ENCODE results near the gene SNX25.

SNX25 gene

DNA sequence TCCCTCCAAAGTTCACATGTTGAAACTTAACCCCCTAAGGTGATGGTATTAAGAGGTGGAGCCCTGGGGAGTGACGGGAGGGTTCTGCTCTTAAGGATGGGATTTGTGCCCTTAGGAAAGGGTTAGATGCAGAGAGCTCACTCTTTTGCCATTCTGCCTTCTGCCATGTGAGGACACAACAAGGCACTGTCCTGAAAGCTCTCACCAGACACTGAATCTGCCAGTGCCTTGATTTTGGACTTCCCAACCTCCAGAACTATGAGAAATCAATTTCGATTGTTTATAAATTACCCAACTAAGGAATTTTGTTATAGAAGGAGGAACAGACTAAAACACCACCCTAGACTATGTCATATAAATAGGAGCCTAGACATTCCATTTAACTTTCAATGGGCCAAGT is 174.7 kb downstream of the SNX25 start:
- DNase-seq, result no peak

DNA sequence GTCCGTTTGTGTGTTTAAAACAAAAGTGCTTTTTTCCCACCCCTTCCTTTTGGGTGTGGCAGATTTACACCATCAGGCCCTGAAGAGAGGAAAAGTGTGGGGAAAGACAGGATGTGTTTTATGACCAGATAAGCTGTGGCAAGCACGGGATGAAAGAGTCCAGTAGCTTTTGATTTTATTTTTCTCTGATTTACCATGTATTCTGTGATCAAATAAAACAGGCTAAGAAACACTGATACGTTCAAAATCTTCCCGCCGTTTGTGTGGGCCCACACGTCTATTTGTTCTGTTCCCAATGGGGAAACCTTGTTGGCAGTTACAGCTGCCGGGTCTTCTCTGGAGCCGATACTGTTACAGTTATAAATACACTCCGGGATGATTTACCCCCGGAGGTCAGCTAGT is 175.5 kb downstream of the SNX25 start:
- DNase-seq, result no peak

DNA sequence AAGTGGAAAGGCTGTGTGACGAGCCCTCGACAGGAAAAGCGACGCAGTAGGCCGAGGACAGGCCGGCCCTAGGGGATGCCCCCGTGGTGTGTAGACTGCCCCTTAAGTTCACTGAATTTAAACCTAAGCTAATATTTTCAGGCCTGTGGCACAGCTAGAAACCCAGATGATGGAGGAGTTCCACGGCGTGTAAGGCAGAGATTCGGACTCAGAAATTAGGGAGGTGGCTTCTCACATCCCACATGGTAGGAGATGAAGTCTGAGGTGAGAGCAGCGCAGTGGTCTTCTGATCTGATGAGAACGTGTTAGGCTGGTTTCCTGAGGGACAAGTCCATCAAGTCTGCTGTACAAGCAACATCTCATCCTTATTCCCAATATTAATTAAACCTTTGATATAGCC is 178.6 kb downstream of the SNX25 start:
- no peak for DNase-seq

DNA sequence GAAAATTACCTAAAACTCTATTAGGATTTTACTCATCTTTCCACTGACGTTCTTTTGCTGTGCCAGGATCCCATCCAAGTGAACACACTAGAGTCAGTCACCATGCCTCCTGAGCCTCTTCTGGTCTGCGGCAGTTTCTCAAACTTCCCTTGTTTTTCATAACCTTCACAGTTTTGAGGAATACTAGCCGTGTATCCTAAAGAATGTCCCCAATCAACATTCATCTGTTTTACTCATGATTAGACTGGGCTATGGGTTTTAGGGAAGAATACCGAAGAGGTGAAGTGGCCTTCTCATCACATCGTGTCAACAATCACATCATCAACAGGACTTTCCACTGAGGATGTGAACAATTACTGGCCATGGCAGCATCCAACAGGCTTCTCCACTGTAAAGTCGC is 181.5 kb downstream of the SNX25 start:
- no peak for DNase-seq

DNA sequence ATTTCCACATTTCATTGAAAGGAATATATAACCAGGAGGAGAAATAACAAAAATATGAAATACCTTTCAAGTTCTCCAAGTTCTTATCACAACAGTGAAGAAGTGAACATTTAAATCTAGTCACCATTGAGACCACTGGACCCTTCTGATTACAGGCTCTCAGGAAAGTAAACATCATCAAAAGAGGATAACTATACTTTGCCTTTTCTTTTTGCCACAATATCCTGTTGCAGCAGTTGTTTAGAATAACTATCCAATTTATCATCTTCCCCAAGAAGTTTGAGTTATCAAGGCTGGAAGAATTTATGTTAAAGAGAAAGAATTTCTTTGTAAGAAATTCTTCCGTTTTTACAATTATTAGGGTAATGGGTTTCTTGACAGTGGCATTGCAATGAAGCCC is 182.8 kb downstream of the SNX25 start:
- no peak for DNase-seq

DNA sequence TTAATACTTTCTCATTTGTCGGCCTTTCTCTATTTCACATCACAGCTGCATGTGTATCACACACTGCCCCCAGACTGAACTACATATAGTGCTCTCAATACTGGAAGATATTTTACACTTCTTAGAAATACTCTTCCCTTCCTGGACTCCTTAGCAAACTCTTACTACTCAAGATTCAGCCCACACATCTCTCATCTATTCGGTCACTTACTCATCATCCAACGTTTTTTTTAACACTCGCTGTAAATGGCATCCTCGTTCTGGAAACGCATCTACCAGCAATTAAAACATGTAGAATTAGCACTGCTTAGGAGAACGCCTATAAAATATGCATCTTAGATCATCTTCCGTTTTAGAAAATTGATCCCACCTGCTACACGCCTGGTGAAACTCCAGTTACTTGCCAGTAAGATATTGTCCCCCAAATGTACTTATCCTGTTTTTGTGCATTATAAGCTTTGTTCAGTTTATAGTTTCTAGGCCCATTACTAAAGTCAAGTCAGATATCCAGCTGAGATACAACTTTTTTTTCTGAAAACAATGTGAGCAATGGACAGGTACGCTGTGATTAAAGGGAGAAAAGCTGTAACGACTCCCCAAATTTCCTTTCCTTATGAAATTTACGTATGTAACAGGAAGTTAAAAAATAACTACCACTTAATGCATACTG is 185.3 kb downstream of the SNX25 start:
- no peak for DNase-seq

DNA sequence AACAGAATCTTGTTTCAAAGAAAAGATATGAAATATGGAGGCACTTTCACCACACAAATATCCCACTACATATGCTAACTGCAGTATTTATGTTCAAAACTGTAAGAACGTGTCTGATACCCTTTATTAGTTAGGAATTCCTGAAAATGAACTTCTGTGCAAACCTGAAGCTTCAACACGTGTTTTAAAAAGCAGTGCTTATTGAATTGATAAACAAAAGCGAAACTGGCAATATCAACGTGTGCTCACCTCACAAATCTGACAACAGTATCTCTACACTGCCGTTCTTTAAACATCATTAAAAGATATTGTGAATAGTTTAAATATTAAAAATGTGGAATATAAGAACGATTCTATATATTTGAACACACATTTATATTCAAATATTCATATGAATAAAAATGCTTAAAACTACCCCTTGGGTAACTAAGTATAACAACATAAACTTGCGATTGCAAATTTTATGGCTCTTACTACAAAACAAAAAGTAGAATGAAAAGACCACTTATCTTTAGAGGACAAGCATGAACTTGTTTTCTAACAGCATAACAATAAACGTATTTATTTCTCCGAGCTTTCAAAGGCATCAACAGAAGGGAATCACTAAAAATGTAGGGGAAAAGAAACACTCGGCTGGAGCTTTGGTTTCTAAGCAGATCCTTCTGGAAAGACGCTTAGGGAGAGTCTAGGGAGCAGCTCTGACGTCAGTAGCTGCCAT is 186.0 kb downstream of the SNX25 start, which contains the start of gene LRP2BP:
Gene LRP2BP (minus strand): TSS at position 687 of the 718 bp plus-strand sequence. CDS start 17,738 bp downstream, outside the sequence.
- no peak for DNase-seq

DNA sequence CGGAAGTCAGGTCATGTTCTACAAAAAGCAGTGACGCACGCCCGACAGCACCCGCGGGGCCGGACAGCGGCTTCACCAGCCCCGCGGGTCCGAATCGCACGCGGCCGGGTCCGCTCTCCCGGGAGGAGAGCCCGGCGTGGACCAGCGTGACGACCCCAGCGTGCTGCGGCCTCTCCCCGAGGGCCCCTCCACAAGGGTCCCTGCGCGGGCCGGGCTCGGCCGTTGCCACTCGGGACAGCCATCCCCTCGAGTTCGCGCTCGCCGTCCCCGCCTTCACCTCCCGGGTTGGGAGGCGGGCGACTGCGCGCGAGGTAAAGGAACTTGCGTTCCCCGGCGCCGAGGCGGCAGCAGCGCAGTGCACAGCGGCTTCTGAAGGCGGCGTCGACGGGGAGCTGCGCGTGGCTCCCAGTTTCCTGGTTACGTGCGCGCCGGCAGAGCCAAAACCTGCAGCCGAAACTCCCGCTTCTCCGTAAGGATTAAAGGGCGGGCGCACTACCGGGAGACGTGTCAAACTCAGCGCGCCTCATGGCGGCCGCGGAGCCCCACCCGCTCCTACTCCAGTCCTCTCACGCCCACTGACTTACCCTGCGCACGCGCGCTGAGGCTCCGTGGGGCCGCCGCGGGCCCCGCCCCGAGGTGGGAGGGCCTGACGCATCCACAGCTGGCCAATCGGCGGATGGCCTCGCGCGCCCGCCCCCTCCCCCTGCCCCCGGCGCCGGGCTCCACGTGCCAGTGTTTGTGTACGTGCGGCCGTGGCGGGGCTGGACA is 186.7 kb downstream of the SNX25 start:
- peak; percentile 92 for DNase-seq

DNA sequence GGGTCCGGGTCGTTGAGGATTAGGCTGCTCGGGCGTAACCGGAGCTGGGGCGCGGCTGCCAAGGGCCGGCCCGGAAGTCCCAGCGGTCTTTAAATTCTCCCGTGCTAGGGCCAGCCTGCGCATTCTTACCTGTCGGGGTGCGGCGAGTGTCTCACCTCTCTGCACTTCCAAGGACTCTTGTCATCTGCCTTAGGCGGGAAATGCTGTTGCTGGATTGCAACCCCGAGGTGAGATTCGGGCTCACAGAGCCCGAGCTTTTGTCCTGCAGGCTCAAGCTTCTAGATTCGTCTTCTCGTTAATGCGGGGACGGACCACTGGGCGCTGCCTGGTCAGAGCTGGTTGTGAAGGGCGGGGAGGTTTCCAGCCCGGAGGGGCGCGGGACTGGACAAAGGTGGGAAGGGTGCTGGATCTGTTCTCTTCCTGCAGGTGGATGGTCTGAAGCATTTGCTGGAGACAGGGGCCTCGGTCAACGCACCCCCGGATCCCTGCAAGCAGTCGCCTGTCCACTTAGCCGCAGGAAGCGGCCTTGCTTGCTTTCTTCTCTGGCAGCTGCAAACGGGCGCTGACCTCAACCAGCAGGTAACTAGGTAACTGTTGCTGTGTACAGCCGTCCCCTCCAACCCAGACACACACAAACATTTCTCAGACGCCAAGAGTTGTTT is 187.5 kb downstream of the SNX25 start, which contains the start of gene ANKRD37:
Gene ANKRD37 (plus strand): TSS at position 118 of the 662 bp plus-strand sequence. CDS start 83 bp downstream, at position 201.
- no peak for DNase-seq

DNA sequence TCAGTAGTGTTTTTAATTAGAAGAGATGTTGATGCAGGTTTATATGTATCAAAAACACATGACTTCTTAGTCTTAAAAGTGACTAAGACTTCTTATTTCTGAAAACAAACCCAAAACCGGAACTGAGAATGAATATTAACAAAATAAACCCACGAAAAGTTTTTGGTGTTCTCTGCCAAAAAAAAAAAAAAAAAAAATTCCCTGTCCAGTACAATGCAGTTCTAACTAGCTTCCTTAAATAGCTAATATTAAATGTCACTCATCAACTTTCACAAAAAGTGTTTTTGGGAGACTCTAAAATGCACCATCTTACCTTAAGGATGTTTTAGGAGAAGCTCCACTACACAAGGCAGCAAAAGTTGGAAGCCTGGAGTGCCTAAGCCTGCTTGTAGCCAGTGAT is 189.2 kb downstream of the SNX25 start:
- no peak for DNase-seq

DNA sequence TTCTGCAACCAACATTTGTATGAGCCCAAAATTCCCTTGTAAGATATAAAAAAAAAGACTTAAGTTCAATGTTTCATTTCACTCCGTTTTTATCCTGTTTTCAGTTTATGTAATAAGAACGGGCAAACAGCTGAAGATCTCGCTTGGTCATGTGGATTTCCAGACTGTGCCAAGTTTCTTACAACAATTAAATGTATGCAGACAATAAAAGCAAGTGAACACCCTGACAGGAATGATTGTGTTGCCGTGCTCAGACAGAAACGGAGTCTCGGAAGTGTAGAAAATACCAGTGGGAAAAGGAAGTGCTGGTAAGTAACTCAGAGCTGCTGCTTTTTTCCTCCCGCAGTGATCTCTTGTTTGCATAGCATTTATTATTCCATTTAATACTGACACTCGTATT is 190.1 kb downstream of the SNX25 start:
- DNase-seq, result no peak

DNA sequence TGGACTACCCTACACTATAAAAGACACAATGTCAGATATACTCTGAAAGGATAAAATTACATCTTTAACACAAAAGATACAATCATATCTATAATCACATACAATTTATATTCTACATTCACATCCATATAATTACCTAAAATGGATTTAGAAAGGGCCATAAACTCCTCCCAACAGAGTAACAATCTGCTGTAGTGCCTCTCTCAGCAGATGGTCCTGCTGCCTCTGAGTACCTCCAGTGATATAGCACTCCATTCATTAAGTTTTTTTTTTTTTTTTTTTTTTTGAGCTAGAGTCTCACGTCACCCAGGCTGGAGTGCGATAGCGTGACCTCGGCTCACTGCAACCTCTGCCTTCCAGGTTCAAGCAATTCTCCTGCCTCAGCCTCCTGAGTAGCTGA is 194.6 kb downstream of the SNX25 start:
- peak; percentile 73 for DNase-seq

DNA sequence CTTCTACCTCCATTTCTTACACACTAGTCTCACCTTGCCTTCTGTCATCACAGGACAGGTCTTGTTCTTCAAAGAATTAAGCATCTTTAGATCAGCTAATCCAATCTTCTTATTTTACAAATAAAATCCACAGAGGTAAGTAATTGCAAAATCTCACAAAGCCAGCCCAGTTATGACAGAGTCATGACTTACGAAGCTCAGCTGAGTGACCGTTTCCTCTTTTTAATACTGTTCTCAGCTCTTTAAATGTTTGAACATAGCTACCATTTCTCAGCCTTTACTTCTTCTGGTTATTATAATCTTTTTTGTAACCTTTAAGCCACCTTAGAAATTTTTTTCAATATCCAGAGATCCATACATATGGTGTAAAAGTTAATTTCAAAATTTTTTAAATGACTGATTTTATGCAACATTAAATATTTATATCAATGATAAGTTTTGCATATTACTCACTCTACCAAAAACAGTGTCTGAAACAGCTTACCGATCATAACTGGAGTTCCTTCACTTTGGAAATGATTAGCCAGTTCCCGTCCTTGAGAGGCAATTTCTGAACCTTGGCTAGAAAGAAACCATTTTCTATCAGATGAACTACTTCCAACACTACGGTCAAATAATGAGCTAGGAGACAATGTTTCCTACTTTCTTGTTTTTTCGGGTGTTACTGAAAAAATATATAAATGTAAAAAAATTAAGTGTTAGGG is 196.1 kb downstream of the SNX25 start:
- no peak for DNase-seq

DNA sequence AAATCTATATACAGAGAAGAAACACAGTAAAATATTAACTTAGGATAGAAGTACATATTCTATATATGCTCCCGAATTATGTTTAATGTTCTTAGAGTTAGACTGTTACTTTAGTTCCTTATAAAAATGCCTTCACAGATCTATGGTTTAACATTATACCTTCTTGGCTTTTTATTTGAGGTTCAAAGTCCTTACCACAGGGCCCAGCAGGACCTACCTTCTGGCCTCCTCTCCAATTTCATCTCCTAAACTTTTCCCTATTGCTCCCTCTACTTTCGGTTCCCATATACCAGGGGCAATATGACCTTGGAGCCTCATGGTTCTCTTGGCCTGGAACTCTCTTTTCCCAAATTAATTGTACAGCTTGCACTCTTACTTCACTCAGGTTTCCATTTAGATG is 199.0 kb downstream of the SNX25 start:
- no peak for DNase-seq

DNA sequence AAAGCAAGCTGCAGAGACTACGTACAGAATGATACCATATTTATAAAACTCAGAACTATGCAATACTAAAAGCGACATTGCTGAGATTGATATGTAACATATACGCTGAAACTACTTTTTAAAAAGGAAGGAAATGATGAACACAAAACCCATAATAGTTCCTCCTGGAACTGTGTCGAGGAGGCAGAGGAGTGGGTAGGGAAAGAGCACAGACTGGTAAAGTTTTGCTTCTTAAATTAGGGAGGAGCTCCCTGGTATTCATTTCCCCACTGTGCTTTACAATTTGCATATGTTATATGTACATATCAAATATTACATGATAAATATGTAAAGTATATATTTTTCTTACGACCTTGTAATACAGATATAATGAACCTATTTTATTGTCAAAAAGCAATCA is 202.5 kb downstream of the SNX25 start:
- no peak for DNase-seq

DNA sequence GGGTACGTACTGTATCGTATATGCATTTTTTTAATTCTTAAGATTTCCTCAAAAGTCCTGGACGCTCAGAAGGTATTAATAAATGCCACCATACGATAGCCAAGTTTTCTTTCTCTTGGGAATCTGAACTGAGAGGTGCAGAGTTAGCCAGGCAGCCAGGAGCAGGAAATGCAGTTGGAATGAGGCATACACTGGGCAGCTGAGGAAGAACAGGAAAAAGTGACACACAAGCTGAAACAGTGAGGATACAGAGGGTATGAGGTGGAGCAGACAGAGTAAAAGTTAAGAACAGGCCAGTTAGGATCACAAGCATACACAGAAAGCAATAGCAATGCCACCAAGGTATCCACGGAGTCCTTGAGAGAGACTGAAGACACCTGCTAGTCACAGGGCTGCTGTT is 203.0 kb downstream of the SNX25 start:
- no peak for DNase-seq
